Measurements from ENCODE around the gene SFXN5.

DNA sequence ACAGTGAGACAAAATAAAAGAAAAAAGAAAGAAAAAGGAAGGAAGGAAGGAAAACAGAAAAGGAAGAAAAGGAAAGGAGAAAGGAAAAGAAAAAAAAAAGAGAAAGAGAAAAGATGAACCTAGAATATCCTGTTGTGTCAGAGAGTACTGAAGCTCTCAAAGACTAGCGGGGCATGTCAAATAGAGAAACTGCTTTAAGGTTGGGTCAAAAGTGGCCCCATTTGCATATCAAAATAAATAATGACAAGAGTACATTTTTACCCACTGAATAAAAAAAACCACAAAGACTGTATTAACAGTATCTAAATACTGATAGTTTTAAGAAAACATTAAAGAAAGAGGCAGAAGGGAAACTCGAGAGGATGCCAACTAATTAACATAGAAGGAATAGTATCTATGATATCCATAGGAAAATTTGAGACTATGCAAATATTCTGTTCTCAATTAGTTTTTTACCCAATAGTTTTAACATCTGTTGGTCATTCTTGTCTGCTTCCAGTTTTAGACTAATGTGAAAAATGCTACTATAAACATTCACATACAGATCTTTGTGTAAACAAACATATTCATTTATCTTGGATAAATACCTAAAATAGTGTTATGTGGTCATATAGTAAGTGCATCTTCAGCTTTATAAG, 53.2 kb downstream of the SFXN5 start:
- TF ChIP-seq CTCF (IDR thresholded peaks at IDR 0.05) (no peak), ZNF138 (CRISPR knock-in tag; conservative IDR thresholded peaks at IDR 0.05) (no peak), ELF4 (CRISPR knock-in tag; IDR thresholded peaks at IDR 0.05; ENCODE audit: low read depth) (no peak), FOXK1 (CRISPR knock-in tag; IDR thresholded peaks at IDR 0.05) (no peak)
